Fibroblast of peridontal ligament (primary cell): Measurements from ENCODE around the gene KIFAP3.

Source experiments
- DNase-seq: peaks from one replicate; pipeline ENCODE4 v3.0.0-alpha.2; 2010; ENCODE audit errors: extremely low read depth

Gene KIFAP3

DNA sequence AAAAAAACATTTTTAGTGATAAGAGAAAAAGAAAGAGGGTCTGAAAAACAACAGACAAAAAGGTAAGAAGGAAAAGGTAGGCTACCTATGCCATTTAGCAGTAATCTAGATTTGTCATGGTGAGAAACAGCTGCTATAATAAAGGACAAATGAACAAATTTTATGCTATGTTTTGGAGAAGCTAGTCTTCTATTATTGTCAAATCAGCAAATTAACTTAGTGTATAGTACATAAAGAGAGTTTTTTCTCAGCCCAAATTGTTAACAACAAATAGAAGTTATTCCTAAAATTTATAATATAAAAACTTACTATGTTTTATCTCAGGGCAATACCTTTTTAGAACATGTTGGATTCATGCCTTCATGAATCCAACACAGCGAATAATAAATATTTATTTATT is 88.7 kb downstream of the KIFAP3 start:
- DNase-seq = no peak

DNA sequence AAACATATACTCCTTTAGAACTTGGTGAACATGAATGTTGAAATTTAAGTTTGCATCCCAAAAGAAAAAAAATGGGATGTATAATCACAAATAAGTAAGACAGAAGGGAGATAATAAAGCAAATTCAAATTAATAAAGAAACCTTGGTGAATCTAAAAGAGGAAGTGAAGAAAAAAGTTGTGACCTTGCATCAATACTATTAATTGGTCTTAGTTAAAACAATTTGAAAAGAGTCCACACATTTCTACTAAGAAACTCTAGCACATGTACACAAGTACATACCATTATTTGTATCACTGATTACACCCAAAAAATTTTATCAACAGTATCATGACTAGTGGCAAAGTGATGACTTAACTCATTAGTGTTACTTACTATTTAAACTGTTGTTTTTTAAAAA is 100.4 kb downstream of the KIFAP3 start:
- DNase-seq = no peak

DNA sequence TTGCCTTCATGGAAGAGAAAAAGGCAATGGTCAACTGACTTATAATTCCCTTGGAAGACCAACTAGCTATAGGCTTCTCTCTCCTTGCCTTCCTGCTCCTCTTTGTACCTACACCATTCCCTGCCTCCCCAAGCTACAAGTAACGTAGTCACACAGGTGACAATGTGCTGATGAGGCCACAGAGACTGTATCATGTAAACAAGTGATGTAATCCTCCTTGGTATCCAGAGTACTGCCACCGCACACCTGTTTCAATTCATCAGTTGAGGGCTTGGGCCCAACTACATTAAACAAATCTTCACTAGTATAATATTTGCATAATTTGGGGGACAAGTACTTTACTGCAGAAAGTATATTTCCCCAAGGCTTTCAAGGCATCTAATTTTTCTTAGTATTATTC is 104.4 kb downstream of the KIFAP3 start:
- DNase-seq = no peak

DNA sequence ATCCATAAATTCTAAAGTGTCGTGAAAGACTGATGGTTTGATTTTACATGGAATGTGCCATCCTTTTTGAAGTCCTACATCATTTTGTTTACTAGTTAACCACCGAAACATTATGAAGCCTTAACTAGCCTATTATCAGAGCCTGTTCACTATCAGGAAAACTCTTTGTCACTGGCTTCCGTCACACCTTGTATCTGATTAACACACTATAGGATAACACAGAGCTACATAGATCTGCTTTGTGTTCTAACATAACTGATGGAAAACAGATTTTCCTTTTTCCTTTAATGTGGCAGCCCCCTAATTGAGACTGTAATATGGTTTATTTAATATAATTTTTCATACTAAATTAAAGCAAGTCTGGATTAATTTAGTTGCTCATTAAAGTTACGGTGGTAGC is 106.3 kb downstream of the KIFAP3 start:
- no peak for DNase-seq

DNA sequence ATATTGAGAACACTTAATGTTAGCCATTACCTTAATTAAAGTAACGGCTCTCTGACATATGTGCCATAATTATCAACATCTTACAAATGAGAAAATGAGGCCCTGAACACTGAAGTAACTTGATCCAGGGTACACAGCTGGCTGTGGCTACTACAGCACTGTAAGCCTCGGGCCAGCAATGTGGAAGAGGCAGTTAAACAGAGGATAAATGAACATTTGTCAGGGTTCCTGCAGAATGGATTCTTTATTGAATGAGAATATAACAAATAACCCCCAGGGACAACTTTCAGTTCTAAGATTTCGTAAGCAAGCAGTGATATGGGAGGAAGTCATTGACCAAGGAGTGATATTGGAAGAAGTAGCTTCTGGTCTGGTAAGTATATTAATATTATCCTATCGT is 110.3 kb downstream of the KIFAP3 start:
- DNase-seq = no peak

DNA sequence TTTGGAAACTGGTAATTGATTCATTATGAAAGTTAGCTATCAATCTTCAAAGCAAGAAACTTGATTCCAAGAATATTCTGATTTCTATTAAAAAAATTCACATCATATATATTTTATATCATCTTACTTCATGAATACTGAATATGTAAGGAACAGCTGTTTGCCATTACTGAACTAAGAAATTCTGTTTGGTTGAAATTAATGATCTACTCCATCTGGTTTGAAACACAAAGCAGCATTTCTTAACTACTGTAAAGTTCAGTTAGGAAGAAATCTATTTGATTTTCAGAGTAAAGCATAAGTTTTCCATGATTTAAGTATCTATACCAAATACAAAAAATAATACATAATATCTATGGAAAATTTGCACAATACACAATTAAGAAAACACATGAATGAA is 114.8 kb downstream of the KIFAP3 start:
- peak; percentile 54 for DNase-seq

DNA sequence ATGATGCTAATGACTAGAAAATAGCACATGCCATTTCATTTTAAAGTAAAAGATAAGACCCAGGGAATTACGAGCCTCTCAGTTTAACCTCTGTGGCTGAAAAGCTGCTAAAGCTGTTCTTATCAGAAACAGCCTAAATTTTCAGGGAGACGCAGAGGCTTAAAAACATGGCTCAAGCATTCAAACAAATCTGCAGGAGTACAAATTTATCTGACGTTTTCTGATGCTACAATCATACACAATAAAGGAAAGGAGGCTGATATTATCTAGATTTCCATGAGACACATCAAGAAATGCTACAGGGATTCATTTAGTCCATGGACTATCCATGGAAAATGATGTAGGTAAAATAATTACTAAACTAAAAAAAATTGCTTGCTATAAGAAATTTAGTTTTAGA is 115.5 kb downstream of the KIFAP3 start:
- DNase-seq = no peak

DNA sequence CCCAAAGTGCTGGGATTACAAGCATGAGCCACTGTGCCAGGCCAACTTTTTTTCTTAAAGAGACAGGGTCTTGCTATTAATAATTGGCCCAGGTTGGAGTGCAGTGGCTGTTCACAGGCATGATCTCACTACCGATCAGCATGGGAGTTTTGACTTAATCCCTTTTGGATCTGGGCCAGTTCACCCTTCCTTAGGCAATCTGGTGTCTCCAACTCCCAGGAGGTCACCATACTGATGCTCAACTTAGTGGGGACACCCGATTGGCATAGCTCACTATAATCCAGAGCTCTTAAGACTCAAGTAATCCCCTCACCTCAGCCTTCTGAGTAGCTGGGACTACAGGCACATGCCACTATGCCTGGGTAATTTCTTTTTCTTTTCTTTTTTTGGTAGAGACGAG is 116.6 kb downstream of the KIFAP3 start:
- no peak for DNase-seq

DNA sequence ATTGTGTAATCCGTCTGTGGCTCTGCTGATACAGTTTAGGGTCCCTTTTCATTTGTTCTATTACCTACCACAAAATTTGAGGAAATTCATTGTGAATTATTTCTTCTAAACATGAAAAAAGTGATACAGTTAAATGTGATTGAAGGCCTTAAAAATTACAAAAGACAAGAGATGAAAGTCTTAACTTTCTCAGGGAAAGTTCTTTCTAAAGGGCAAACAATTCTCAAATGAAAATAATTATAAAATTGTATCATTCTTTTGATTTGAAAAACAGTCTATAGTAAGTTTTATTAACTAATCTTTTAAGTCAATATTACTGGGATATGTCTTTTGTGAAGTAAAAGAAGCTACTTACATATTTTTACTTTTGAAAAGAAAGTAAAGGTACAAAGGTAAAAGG is 123.4 kb downstream of the KIFAP3 start:
- no peak for DNase-seq

DNA sequence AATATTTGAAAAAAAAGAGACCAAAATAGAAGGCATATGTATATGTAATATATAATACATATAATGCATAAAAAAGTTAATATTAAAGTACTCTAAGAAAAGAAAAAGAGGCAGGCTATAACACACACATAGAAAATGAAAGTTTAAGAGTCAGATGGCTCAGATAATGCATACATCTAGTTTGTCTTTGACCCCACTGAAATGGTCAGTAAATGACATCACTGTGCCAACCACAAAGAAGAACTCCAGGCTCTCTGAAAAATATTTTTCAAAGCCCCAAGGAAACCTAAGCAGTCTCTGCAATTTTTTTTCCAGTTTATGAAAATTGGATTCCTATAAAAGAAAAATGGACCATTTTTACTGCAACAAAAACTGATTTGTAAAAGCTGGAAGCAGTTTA is 125.4 kb downstream of the KIFAP3 start:
- DNase-seq = peak; percentile 81

DNA sequence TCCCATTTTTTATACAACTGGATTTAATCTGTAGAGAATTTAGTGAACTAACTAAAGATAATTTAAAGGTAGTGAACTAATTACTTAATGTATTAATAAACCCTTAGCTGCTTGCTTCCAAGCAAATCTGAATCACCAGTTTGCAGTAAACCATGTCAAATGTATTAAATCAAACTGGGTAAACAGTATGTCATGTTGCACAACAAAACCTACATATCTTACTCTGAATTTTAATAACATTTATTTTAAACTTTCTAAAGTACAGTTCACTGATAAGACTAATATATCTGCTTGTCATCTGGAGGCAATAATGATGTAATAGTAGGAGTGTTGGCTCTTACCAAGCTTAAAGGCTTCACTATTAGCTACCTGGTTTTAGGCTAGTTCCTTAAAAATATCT is 128.3 kb downstream of the KIFAP3 start:
- no peak for DNase-seq

DNA sequence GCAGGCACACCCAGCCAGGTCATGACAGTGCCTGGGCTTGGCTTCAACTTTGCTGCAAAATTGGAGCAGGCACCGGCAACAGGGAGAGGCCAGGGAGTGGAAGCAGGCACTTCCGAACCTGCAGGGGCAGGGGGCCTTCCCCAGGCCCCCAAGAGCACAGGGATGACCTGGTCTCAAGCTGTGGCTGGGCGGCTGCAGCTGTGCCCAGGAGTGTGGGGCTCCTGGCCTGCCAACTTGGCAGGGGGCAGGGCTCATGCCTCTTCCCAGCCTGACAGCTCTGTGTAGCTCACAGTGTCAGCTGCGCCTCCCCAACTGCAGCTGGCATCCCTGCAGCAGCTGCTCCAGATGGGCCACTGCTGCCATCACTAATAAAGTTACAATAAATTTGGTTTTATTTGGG is 129.3 kb downstream of the KIFAP3 start:
- no peak for DNase-seq

DNA sequence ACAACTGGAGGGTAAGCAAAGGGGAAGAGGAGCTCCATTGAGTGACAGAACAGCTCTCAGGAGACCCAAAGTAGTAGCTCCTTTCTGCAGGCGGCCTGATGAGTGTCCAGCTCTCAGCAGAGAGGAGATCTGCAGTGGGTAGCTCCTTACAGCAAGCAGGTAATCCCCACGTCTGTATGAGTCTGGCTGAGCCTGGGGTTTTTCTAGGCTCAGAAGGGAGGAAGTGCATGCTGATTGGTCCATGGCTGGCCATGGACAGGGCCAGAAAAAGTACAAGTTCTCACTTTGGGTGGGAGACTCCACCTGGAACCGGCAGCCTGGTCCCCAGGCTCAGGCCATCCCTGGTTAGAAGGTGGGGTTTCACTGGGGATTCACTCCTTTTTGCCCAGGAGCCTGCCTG is 129.9 kb downstream of the KIFAP3 start:
- DNase-seq = no peak

DNA sequence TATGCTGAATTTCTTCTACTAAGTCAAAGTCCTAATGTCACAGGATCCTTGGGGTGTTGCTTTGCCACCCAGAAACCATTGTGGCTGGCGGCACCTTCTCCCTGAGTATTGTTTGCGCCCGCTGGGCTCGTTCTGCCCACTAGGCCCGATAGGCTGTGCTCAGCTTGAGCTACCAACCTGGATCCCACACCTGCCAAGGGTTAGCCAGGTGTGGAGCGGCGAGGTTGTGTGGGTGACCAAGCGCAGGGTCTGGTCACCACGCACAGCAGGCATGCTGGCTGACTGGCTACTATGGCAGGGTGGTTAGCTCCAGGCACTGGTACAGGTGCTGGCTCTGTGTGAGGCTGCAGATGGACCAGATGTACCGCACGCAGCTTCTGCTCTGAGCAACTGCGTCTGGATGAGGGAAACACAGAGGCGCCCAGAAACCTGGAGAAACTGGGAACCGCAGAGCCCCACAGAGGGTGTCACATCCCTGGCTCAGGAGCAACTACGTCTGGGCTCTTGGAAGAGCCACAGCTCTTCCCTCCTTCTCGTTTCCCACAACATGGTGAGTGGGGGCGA is 130.4 kb downstream of the KIFAP3 start:
- DNase-seq = no peak

DNA sequence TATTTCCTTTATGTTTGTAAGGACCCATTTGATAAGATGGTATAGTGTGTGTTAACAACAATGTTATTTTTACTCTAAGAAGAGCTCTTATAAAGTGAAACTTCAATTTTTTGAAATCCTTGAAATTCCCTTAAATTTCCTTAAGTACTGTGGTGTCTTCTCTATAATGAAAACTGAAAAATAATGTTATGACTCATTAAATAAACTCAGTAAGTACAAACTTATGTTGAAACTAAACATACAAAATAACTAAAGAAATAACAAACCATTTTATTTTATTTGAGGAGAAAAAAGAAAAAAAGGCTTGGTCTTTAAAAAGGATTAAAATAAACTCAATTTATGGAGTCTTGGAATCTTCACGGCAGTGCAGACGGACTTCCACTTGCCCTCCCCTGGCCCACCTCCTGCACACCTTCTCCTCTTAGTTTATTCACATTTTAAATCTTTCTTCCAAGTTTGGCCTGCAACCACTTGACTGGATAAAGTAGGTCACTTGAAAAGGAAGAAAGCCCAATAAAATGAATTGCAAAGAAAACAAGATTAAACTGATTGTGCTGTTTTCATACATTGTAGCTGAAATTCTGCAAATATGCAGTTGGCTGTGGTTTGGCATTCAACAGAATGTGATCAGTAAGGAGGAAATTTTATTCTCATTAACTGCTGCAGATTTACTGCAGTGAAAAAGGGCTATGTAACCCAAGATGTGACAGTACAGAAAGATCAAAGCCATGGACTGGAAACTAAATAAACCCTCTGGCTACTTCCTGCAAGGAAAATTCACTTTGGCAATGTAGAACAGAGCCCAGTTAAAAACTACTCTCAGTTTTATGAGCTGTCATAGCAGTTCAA is 132.3 kb downstream of the KIFAP3 start:
- peak; percentile 60 for DNase-seq

DNA sequence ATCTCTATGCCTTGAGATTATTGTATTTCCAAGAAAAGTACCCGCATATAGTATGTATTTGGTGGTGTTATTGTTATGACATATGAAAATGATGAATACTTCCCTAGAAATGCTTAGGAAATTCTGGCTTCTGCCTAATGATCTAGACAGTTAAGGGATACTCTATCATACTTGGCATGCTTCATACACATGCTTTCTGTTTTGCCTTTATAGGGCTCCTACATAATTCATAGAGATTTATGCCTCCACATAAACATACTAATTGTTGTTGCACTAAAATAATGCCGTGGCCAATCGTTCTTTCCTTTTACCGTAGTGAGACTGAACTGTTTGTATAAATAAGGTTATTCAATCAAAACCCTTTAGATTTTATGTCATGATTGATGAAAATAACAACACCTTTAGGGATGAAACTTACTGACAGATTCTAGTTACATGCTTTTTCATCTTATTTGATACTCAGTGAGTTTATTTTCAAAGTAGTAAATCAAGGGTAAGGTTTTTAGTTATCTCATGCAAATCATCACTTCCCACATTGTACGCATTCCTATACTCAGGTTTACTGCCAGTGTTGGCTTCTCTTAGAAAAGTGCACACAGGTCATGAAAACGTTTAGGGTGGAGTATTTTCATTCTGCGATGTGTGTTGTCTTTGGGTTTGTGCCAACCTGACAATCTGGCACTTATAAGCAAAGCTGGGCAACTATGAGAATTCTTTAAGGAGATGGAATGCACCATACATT is 140.3 kb downstream of the KIFAP3 start:
- peak; percentile 40 for DNase-seq

DNA sequence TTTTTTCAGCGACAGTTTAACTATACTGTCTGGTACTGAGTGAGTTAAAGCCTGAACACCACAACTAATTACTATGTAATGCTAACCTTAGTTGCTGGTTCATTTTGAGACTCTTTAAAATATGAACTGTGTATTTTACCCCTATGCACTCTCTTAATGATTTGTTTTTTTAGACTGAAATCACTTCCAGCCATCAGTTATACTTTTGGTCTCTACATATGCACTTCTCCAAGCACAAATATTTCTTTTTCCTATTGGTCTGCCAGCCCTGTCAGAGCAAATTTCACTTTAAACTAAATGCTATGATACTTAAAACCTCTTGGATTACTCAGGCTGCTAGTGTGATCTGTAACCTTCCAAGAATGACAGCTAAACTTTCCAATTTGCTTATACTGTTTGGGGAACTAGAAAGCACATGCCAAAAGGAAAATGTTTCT is 142.7 kb downstream of the KIFAP3 start:
- peak; percentile 92 for DNase-seq

DNA sequence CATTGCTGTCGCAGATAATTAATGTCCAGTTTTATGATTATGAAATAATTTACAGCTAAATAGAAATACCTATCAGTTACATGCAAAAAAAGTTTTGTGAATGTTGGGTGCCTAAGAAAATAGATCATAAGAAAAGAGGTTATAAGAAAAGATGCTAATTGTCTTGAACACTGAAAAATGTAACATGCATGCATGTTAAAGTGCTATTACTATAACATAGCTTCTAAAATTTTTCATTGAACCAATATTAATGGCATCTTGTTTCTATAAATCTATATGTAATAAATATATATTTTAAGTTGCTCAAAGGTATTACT is 145.3 kb downstream of the KIFAP3 start:
- no peak for DNase-seq

DNA sequence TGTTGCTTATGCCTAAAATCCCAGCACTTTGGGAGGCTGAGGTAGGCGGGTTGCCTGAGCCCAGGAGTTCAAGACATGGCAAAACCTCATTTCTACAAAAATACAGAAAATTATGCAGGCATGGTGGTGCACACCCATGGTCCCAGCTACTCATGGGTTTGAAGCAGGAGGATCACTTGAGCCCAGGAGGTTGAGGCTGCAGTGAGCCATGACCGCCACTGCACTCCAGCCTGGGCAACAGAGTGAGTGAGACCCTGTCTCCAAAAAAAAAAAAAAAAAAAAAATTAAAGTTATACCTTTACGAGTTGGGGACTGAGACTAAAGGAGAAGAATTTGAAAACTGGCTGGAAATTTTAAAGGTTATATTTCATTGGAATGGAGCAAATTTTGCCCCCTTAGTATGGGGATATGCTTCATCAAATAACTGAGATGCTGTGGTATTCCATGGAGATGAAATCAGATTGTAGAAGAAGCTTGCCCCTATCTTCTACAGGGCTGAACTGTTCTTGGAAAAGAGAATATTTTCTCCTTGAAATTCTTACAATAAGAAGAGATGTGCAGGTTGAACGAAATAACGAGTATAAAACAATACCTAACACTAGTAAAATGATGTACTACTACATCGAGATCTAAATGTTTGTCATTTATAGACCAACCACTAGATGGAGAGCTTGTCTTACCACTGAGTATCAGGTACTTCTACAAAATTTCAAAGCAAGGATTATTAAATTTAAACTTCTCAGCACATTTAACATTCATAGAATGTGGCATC is 145.9 kb downstream of the KIFAP3 start:
- DNase-seq = peak; percentile 84

DNA sequence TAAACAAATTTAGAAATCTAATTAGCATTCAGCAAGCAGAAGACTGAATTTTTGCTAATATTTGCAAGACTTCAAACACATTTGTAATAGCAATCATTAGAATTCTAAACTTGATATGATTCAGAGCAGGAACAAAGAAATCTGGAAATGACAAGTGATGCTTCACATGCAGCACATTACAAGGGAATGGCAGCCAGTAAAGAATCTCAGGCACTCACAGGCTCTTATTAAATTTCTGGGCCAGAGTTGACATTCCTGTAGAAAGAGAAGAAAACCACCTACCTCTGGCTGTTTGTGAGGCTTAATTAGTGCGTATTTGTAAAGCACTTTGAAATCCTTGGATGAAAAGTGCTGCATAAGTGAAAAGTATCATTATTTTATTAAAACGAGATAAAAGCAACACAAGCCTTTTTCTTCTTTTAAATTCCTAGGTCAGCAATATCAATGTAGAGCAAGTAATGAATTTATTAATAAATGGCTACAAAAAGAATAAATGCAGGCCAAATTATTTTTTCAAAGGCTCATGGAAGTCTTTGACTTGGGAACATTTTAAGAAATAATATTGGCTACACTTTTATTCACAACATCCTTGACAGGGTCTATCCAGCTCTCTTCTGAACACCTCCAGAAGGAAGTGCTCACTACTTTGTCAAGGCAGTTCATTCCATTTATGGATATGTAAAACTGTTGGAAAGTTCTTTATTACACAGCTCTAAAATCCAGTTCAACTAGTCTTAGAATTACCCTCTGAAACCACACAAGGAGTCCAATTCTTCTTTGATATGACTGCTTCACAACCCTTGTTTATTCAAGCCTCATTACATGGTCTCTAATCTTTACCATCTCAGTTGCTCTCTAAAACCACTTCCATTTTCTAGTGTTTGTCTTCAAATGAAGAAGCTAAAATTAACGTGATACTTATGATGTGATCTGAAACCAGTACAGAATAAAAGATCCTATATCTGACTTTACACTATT is 148.7 kb downstream of the KIFAP3 start:
- DNase-seq = no peak

DNA sequence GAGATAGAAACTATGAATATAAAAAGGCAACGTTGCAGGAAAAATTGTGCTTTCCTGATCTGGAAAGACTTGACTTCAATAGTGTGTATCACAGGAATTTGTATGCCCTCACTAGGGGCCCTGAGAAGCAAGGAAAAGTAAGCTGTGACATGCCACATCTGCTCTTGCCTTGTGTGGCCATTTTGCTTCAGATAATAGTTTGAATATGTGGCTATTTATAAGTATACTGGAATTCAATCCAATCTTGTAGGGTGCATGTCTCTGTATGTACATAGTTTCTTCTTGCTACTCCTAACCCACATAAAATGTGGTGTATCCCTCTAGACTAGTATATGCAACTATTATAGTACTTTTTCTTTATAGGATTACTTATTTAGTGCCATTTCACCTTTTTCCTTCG is 149.7 kb downstream of the KIFAP3 start:
- DNase-seq = no peak
